Hypothalamus (tissue), 51 donors: ENCODE measurements around the gene TMEM127.

ENCODE experiments used
- DNase-seq, 51 donors: peaks; one replicate each; lab custom pipeline; 2025; lab: John Stamatoyannopoulos, UW

Gene TMEM127

GRCh38 chr2:96208143-96209010, 57.4 kb downstream of the TMEM127 start, which contains the start of gene STARD7:
Gene STARD7, minus strand, starts transcription at chr2:96208827. Its CDS starts 393 bp downstream, at chr2:96208434.
- peak; percentile 79 to 98 (median 95) for DNase-seq

GRCh38 chr2:96207774-96208142, 58.0 kb downstream of the TMEM127 start:
- DNase-seq: peak in 1 of 51 donors; percentile 43

- no peak for DNase-seq
Observed at GRCh38 chr2:96207073-96207773, 58.6 kb downstream of the TMEM127 start.

GRCh38 chr2:96205888-96206287, 59.9 kb downstream of the TMEM127 start:
- DNase-seq: peak in 1 of 51 donors; percentile 14

GRCh38 chr2:96204836-96205624, 60.8 kb downstream of the TMEM127 start:
- peak in 12 of 51 donors; percentile 5 to 59 (median 21) for DNase-seq

GRCh38 chr2:96203130-96204028, 62.4 kb downstream of the TMEM127 start:
- no peak for DNase-seq

GRCh38 chr2:96202152-96202854, 63.5 kb downstream of the TMEM127 start:
- DNase-seq: no peak

- DNase-seq: no peak
Observed at GRCh38 chr2:96201338-96201737, 64.5 kb downstream of the TMEM127 start.

- DNase-seq: no peak
Observed at GRCh38 chr2:96198921-96199320, 66.9 kb downstream of the TMEM127 start.
